OCI-LY3 (cell line): ENCODE results near the gene DMGDH.

Source experiments
- H2AFZ ChIP-seq: fragments of 200-600, 300-600 bp; shearing (Covaris generic); 2 replicates; pipeline ENCODE4 v1.6.0; 2014; ENCODE audit warnings: antibody characterized with exemption, low read depth, low read length
- H3K27ac ChIP-seq: fragments of 200-600, 300-600 bp; sonication (generic); 2 replicates; pipeline ENCODE4 v1.5.1; 2014; ENCODE audit warnings: mild to moderate bottlenecking, low read length, moderate library complexity, mixed read lengths
- H3K27me3 ChIP-seq: fragments of 200-600, 300-600 bp; sonication (generic); 2 replicates; pipeline ENCODE4 v1.6.1; 2014; ENCODE audit warnings: low read depth, low read length, mixed read lengths
- H3K36me3 ChIP-seq: fragments of 200-600, 300-600 bp; sonication (generic); replicated peaks from 2 replicates; pipeline ENCODE3; 2014; ENCODE audit warnings: low read depth, low read length, mixed read lengths
- H3K4me1 ChIP-seq: fragments of 300-600, 200-600 bp; sonication (generic); 2 replicates; pipeline ENCODE4 v1.6.1; 2014; ENCODE audit warnings: low read length, mixed read lengths
- H3K4me2 ChIP-seq: fragments of 200-600, 300-600 bp; sonication (generic); 2 replicates; pipeline ENCODE4 v1.6.1; 2014; ENCODE audit warnings: low read length, mixed read lengths
- H3K4me3 ChIP-seq: fragments of 300-600, 200-600 bp; sonication (generic); 2 replicates; pipeline ENCODE4 v1.5.1; 2014; ENCODE audit warnings: antibody characterized with exemption, mild to moderate bottlenecking, low read length, moderate library complexity
- H3K79me2 ChIP-seq: fragments of 300-600, 200-600 bp; shearing (Covaris generic); 2 replicates; pipeline ENCODE4 v1.6.1; 2014; ENCODE audit warnings: mild to moderate bottlenecking, low read length, mixed read lengths
- H3K9ac ChIP-seq: fragments of 300-600, 200-600 bp; shearing (Covaris generic); 2 replicates; pipeline ENCODE4 v1.6.0; 2014; ENCODE audit warnings: mild to moderate bottlenecking, low read length, moderate library complexity
- H3K9me3 ChIP-seq: fragments of 200-600, 300-600 bp; shearing (Covaris generic); 2 replicates; pipeline ENCODE4 v1.6.1; 2014; ENCODE audit warnings: low read length, mixed read lengths; ENCODE audit not compliant: insufficient read depth
- H4K20me1 ChIP-seq: fragments of 200-600, 300-600 bp; sonication (generic); 2 replicates; pipeline ENCODE4 v1.6.1; 2016; ENCODE audit warnings: low read length, mixed read lengths; ENCODE audit not compliant: insufficient read depth
- CTCF ChIP-seq: fragments of 200-600, 300-600 bp; sonication (generic); IDR thresholded peaks from 2 replicates; pipeline ENCODE4 v1.5.1; 2014; ENCODE audit warnings: antibody characterized with exemption, low read length, low read depth
- EZH2phosphoT487 ChIP-seq: fragments of 200-600 bp; shearing (Covaris generic); IDR thresholded peaks from 2 replicates; pipeline ENCODE4 v1.6.1; 2018; ENCODE audit warnings: antibody characterized with exemption, mixed run types, low read depth

The DMGDH gene

GRCh38 chr5:79050498-79050897 lies 19.0 kb downstream of the DMGDH start:
- TF ChIP-seq CTCF = no peak
- no peak for TF ChIP-seq EZH2phosphoT487
- H3K36me3 ChIP-seq = no peaks in the 10 kb centered on the region

GRCh38 chr5:79048437-79048836 lies 21.0 kb downstream of the DMGDH start:
- Histone ChIP-seq H3K4me1 (no peaks in the 10 kb centered on the region), H4K20me1 (no peaks in the 10 kb centered on the region), H3K9ac (no peak overlapping the region), H3K27me3 (no peaks in the 10 kb centered on the region), H3K9me3 (no peaks in the 10 kb centered on the region), H3K79me2 (no peaks in the 10 kb centered on the region), H2AFZ (no peak overlapping the region), H3K36me3 (no peaks in the 10 kb centered on the region), H3K4me3 (no peak overlapping the region), H3K4me2 (no peak overlapping the region), H3K27ac (no peak overlapping the region)
- no peak for TF ChIP-seq CTCF
- TF ChIP-seq EZH2phosphoT487 = no peak

More at GRCh38 chr5:79050498-79050897, 19.0 kb downstream of the DMGDH start:
- Histone ChIP-seq H3K4me3 (no peak overlapping the region), H3K79me2 (no peaks in the 10 kb centered on the region), H3K27ac (no peak overlapping the region), H3K4me1 (no peaks in the 10 kb centered on the region), H2AFZ (no peak overlapping the region), H3K4me2 (no peak overlapping the region), H4K20me1 (no peaks in the 10 kb centered on the region), H3K9ac (no peak overlapping the region), H3K9me3 (no peaks in the 10 kb centered on the region), H3K27me3 (no peaks in the 10 kb centered on the region)

- no peaks in the 10 kb centered on the region for H3K9me3 ChIP-seq
- no peak overlapping the region for H3K4me3 ChIP-seq
- H3K9ac ChIP-seq = no peak overlapping the region
- H2AFZ ChIP-seq = no peak overlapping the region
- H3K27me3 ChIP-seq = no peaks in the 10 kb centered on the region
- no peaks in the 10 kb centered on the region for H3K4me1 ChIP-seq
- no peaks in the 10 kb centered on the region for H4K20me1 ChIP-seq
- H3K27ac ChIP-seq = no peak overlapping the region
- H3K4me2 ChIP-seq = no peak overlapping the region
- H3K79me2 ChIP-seq = no peaks in the 10 kb centered on the region
- no peaks in the 10 kb centered on the region for H3K36me3 ChIP-seq
- no peak for TF ChIP-seq EZH2phosphoT487
- no peak for TF ChIP-seq CTCF
Measured at GRCh38 chr5:79047199-79047598, 22.3 kb downstream of the DMGDH start.

- Histone ChIP-seq H3K4me2 (no peak overlapping the region), H3K9ac (no peak overlapping the region), H3K36me3 (no peaks in the 10 kb centered on the region), H3K27ac (no peak overlapping the region), H3K79me2 (no peaks in the 10 kb centered on the region), H3K9me3 (no peaks in the 10 kb centered on the region), H3K4me1 (no peaks in the 10 kb centered on the region), H3K4me3 (no peak overlapping the region), H2AFZ (no peak overlapping the region), H3K27me3 (no peaks in the 10 kb centered on the region), H4K20me1 (no peaks in the 10 kb centered on the region)
- no peak for TF ChIP-seq CTCF
- no peak for TF ChIP-seq EZH2phosphoT487
Measured at GRCh38 chr5:79042188-79042587, 27.3 kb downstream of the DMGDH start.
